NCI-H1092 treated with DMSO at 0.1 percent for 48 hours (cell line): Measurements from ENCODE around the gene PLXNB2.

Experiments used
- DNase-seq: peaks from one replicate; lab custom pipeline; 2025; lab: John Stamatoyannopoulos, UW

The PLXNB2 gene

DNA sequence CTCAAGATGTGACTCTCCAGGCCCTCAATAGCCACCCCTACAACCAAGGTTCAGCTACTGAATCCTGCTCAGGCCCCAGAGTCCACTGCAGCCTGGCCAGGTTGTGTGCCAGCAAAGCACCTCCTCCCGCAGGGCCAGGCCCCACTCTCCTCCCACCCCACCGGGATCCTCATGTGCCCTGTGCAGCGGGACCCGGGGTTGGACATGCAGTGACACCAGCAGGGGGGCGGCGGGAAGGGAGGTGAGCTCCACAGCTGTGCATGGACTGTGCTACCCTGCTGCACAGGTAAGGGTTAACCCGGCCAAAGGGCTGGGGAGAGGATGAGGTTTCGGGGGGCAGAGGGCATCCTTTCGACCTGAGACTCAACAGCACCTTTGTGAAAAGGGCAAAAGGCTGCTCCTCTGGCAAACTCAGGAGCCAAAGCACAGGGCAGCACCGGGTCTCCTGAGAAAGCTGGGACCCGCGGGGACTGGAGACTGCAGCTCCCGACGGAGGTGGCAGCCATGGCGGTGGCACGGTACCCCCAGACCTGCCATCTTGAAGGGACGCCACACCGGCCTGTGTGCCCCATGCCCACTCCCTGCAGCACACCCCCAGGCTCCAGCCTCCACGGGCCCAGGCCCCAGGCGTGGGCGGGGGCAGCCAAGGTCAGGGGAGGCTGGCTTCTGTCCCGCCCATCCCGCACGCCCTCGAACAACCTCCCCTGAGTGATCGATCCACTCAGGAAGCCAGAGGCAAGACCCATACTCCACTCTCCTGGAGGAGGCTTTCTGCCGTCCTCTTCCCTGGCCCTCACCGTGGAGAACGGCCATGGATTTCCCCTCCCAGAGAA, 10.6 kb downstream of the PLXNB2 start:
- no peak for DNase-seq

DNA sequence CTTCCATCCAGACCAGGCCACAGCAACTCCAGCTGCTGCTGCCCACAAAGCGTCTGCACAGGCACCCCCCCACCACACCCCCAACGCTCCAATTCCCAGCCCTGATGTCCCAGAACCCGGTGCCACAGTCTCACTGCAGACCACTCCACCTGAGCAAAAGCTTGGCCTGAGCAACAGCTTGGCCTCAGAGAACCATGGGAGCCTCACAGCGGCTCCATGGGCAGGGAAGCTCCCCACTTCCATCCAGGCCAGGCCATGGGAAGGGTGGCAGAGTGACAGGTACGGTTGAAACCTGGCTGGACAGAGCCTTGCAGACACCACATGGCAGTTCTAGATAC, 13.2 kb downstream of the PLXNB2 start:
- no peak for DNase-seq

DNA sequence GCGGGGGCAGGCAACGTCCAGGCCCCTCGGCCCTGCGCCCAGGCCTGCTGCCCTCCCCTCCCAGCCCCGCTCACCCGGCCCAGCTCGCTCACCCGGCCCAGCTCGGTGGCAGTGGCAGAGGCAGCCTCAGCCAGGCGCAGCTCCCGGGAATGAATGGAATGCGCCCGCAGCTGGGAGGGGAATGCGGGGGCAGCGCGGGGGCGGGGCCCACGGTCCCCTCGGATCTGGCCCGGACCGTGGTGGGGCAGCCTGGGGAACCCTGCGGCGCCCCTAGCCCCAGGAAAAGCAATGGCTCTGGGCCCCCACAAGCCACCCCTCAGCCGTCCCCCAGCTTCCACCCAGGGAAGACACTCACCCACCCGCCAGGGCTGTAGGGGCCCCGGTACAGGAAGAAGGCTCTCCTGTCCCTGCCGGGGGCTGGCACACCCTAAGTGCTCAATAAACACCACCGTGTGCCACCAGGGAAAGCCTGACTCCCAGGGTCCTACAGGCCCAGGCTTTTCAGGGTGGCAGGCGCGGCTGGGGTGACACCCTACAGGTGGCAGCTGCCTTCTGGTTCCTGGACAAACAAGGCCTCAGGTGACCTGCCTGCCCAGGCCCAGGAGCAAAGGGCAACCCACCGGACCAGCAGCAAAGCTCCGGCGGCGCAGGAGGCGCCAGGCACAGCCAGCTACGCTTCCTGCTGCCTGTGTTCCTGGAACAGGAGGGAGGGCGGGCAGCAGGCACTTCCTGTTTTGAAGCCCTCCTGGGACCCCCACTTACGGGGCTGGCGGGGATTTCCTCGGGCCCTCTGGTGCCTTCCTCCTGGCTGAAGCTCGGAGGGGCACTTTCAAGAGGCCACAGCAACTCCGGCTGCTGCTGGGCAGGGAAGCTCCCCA, 13.8 kb downstream of the PLXNB2 start:
- DNase-seq: no peak

DNA sequence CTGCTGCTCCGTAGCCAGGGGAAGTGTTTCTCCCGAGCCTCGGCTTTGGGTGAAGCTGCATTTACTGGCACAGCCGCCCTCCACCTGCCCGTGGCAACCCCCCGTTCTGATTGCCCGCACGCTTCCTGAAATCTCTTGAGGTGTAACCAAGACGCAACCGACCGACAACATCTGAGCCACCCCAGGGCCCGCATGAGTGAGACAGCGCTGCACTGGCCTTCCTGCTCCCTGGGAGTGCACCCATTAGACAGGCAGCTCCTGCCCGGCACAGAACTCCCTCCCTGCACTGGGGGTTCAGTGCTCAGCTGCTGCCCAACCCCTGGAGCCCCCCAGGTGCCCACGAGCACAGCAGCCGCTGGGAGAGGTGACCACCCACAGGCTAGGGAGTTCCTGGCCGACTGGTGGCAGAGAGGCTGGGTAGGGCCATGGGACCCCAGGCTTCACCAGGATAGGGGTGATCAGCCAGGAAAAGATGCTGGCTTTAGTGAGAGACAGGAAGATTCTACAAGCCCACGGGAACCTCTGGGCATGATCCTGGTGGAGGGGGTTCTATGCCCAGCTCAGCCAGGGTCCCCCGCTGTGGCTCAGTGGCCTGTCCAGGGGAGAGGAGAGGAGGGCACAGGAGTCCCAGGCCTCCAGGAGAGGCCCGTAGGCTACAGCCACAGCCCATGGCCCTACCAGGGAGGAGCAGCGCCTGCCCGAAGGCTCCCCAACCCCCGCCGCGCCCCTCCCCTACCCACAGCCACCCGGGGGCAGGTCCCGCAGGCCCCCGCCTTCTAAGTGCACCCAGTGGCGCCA, 14.6 kb downstream of the PLXNB2 start:
- no peak for DNase-seq

DNA sequence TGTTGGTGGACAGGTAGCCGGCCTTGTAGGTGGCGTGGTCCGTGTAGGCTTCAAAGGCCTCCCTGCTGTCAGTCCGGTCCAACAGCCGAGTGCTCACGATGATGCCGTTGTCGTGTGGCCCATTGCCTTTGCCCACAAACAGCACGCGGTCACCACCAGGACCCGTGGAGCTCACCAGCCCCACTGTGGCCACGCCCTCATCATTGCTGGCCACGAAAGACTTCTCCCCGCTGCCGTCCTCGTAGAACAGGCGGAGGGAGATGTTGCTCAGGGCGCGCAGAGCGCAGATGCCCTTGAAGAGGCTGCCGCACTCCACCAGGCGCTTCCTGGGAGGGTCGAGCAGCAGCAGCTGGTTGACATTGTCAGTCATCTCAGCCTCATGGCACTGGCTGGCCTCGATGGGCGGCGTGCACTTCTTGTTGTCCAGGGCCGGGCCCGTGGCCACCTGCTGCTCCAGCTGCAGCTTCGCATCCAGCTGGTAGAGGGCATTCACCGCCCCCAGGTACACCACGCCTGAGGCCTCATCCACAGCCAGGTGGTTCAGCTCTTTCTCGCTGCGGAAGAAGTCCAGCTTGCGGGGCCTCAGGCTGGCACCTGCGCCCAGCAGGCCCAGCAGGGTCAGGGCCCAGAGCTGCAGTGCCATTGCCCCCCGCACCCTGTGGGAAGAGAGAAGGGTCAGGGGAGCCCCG, 17.4 kb downstream of the PLXNB2 start:
- DNase-seq: no peak

DNA sequence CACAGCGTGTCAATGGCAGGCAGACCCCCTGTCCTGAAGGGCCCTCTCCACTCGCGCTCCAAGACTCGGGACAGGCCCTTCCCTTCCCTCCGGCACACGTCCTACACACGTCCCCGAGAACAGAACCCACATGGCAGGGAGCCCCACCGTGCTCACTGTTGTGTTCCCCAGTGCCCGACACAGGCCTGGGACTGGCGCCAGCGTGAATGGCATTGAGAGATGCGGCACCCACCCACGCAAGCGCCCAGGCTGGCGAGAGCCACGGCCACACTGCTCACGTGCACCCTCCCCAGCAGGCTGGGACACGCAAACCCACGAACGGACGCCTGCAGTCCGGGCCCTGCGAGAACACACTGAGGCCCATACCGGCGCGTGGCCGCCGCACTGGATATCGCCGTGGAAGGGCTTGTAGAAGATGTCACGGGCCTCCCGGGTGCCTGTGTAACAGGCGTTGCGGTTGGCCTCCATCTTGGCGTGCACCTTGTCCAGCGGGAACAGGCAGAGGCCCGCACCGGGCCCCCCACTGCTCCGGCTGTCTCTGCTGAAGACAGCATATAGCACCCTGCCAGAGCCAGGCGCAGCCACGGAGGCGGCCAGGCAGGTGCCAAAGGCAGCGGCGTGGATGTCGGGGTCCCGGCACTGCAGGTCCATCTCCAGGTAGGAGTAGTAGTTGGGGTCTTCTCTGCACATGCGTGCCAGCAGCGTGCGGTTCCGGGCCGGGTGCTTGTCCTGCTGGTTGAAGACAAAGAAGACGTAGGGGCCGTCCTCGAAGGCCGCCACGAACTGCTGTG, 18.1 kb downstream of the PLXNB2 start:
- no peak for DNase-seq

DNA sequence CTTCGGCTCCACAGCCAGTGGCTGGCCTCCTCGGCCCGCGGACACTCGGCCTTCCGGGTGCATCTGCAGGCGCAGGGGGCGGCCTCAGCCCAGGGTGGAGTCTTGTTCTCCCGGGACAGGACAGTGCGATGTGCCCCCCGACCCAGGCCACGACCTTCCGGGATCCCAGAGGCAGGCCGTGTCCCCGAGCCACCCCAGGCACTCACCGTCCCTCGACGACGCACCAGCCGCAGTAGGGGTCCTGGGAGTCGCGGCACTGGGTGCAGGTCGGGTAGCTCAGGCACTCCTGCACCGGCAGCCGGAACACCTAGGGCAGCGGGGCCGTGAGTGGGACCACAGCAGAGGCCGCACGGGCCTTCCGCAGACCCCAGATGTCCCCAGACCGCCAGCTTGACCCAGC, 19.7 kb downstream of the PLXNB2 start:
- DNase-seq: no peak

DNA sequence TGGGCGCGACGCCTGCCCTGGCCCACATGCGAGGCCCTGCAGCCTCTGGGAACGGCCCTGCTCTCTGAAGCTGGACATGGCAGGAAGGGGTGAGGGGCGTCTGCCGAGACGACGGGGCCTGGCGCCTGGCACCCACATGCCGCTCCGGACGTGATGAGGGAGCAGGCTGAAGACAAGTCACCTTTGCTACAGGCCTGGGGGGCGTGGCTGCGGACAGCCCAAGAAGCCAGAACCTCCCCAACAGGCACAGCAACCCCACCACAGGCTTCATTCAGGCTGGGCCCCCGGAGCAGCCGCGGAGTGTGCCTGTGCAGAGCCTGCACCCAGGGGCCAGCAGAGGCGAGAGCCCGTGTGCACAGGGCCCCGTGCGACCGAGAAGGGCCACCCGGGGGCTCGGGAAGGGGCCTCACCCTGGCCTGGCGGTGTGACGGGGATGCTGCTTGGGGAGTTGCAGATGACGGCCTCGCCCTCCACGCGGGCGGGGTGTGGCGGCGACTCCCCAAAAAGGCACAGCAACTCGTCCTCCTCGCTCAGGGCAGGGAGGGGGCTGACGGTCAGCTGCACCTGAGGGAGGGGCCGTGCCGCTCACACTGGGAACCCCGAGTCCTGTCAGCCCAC, 20.6 kb downstream of the PLXNB2 start:
- no peak for DNase-seq

DNA sequence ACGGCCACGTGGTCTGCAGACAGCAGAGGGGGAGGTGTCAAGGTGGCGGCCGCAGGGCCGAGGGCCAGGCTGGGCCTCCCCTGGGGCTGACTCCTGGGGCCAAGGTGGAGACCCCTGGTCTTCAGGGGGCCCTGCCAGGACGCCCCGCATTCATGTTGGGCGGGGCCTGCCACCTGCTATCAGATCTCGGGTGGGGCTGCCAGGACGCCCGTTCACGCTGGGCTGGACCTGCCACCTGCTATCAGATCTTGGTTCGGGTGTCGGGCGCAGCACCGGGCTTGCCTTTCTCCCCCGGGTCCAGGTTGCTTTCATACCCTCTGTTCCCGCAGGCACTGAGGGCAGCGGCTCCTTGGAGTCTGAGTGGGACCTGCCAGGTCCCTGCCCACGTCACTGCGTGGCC, 21.2 kb downstream of the PLXNB2 start:
- DNase-seq: no peak

DNA sequence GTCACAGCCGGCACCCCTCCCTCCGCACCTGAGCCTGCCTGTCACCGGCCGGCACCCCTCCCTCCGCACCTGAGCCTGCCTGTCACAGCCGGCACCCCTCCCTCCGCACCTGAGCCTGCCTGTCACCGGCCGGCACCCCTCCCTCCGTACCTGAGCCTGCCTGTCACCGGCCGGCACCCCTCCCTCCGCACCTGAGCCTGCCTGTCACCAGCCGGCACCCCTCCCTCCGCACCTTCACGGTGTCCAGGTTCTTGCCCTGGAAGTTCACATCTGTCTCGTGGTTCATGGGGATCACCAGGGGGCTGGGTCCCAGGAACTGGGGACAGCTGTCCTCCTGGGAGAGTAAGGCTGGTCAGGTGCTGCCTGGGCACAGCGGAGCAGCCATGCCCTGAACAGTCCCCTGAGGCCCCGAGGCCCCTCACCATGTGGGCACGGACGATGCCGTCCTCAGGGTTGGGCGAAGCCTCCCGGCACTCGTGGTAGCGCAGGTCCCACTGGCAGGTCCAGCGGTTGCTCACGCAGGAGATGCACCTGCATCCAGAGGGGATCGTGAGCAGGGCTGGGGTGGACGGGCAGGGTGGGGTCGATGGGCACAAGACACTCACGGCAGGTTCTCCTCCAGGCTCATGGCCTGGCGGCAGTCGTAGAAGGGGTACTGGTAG, 21.7 kb downstream of the PLXNB2 start:
- DNase-seq: no peak

DNA sequence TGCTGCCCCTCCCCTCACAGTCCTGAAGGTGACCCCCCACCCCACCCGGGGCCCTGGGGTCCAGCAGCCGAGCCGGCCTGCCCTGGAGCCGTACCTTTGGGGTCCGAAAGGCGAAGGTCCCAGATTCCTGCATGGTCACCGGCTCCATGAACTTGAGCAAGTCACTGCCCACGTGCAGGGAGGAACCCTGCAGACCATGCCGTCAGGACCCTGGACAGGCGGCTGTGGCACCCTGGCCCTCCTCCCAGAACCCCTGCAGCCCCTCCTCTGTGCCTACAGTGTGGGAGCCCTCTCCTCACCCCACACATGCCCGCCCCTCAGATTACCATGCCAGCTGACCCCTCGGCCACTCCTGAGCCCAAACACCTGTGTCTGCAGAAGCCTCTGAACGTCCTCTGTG, 23.0 kb downstream of the PLXNB2 start:
- no peak for DNase-seq

DNA sequence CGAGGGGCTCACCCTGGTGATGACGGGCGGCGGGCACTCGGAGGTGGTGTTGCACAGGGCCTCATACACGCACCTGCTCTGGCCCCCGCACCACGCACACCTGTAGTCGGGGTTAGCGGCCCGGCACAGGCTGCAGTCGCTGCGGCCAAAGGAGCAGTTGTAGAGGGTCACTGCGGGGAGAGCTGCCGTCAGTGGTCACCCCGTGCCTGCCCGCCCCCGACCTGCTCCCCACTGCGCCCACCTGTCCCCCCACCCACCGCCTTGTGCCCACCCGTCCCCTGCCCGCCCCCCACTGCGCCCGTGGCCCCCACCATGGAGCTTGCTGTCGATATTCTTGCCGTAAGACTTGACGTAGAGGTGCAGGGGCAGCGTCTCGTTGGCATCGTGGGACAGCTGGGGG, 23.6 kb downstream of the PLXNB2 start:
- DNase-seq: no peak

DNA sequence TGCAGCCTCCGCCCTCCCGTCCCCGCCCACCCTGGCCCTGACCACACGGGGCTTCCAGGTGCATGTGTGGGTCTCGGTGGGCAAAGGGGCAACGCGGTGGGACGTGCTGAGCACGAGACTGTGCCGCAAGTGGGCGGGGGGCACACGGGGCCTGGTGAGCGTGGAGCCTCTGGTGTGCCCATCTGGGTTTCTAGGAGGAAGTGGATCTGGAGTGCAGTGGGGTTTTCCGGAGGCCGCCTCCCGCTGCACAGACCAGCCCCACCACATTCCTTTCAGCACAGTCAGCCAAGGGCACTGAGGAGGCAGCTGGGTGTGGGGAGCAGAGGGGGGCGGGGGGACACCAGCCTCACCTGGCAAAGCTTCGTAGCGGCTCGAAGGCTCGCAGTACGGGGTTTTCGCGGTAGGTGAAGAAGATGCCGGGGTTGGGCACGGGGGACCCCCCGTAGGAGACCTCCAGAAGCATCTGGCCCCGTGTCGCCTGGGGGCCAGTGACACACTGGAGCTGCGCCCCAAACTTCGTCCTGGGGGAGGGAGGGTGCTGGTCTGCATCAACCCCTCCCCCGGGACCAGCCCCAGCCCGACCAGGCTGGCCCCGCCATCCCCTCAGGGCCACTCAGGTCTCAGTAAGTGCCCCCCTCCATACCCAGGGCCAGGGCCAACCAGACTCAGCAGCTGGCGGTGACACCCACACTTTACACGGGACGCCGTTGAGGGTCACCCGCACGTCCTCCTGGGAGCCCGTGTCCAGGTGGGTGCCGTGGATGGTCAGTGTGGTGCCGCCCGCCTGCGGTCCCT, 24.9 kb downstream of the PLXNB2 start:
- no peak for DNase-seq

DNA sequence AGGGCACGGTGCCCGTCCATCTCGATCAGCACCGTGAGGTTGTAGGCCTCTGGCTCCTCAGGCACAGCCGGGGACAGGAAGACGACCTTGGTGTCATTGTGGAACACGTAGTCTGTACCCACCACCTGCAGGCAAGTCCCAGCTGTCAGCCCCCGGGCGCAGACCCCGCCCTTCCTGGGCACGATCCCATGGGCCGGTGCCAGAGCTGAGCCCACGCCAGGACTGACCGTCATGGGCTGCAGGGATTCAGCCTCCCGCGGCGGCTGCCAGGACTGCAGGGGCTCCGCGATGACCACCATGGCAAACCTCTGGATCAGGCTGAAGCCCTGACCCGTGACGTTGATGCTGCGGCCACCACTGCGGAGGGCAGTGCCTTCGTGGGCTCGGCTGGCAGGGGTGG, 25.5 kb downstream of the PLXNB2 start:
- DNase-seq: no peak

DNA sequence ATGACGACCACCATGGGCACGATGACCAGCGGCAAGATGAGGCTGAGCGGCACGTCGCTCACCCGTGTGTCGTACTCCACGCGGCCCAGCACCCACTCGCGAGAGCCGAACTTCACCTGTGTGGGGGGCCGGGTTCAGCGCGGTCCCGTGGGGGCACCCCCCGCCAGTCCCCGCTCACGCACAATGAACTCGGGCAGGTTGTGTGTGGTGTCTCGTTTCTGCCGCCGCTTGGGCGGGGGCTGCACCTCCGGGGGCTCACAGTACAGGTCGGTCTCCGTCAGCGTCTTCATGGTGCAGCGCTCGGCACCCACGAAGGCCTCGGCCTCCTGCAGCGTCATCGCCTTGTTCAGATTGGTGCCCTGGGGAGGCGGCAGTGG, 26.1 kb downstream of the PLXNB2 start:
- no peak for DNase-seq

DNA sequence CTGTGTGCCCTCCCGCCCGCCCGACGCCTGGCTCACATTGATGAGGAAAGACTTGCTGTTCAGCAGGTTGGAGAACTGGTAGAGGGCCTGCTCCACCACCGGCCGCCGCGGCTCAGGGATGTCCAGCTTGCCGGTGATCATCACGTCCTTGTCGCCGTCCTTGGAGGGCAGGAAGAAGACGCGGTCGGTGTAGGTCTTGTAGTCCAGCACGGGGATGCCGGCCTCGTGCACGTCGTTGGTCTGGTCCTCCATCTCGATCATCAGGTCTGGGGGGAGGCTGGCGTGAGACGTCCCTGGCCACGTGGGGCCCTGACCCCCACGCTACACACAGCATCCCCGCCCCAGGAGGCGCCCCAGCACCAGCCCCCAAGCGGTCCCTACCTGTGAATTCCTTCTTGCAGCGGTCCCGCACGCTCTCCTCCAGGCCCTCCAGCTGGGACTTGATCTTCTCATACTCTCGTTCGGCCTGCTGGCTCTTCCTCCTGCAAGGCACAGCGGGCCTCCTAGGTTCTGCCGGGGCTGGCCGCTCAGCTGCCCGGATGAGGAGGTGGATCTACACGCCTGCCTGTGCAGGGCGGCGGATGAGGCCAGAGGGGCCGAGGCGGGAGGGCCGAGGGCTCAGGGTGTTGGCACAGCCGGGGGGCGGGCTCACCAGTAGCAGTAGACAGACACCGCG, 26.6 kb downstream of the PLXNB2 start:
- DNase-seq: no peak

DNA sequence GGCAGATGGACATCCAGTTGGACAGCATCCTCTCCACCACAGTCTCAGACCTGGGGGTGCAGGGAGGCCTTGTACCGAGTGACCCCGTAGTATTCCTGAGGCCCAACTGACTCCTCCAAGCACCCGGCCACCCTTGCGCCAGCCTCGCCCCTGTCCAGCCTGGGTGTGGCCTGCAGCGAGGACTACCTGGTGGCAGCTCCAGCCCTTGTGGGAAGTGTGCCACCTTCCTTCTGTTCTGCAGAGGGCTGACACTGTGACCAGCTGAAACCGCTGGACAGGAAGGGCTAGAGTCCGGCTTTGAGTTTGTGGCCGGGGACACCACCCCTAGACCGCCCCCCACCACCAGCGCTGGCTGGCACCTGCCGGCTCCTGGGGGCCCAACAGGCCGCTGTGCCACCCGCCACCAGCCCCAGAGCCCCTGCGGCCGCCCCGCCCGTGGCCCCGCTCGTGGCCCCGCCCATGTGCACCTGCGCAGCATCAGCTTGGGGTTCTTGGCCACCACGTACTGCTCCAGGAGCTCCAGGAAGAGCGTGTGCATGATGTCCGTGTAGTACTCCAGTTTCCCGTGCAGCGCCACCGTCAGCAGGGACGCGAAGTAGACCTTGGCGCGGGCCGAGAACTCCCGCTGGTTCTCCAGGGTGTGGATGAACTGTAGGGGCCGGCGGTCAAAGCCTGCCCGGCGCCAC, 27.3 kb downstream of the PLXNB2 start:
- no peak for DNase-seq

DNA sequence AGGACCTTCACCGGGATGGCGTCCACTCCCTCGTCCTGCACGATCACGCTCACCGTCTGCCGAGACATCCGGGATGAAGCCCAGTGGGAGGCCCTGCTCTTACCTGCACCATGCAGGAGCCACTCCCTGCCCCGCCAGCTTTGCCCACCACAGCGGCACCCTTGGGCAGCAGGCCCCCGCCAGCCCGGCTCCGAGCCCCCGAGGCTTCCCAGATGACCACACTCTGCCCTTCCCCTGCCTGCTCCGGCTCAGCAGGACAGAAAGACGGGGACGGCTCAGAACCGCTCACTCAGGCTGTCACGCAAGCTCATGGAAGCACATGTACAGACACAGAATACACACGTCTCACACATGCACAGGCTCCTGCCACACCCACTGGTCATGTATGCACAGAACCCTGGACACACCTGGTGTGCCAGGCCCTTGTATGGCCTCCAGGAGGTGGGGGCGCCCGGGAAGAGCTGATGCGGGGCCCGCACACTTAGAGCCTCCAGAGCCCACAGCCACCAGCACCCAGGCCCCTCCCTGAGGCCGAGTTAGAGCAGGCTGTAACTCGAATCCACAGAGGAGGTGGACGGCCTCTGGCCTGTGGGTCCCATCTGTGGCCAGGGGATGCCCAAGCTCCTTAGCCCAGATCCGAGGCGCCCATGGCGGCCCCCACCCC, 28.4 kb downstream of the PLXNB2 start:
- no peak for DNase-seq
